SW480 (cell line): Measurements from ENCODE around the gene SLX4IP.

Experiments used
- DNase-seq: peaks from one replicate; pipeline ENCODE4 v3.0.0-alpha.2; 2016; ENCODE audit warnings: low spot score

The SLX4IP gene

GRCh38 chr20:10651227-10651990 is 216.3 kb downstream of the SLX4IP start:
- no peak for DNase-seq

GRCh38 chr20:10652185-10652584 is 217.1 kb downstream of the SLX4IP start:
- DNase-seq: no peak

GRCh38 chr20:10652660-10653261 is 217.7 kb downstream of the SLX4IP start:
- DNase-seq: no peak

DNA sequence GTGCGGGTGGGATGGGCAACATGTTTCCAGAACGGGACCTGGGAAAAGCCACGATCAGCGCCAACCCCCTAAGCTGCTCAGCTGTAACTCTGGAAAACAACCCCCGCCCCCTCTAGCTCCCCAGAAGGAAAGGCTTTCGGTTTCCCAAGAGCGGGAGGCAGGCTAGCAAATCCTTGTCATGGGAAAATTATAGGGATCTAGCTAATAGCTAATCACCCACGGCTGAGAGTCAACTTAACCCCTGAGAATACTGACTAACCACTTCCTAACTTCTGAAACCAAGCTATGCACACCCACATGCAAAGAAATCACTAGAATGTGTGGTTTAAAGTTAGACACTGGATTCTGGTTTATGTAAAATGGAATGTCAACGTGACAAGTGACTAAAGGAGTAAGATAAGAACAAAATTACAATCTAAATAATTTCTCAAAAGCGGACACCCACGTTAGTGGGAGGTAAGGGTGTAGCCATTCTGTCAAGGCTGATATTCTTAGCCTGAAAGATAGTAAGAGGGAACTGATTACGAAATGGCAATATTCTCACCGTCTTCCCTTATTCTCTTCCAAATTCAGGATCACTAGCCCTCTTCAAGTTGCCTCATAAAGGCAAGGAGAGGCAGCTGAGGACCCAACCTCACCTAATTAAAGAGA is 218.6 kb downstream of the SLX4IP start:
- DNase-seq: no peak

- no peak for DNase-seq
Observed at GRCh38 chr20:10654250-10654610, 219.1 kb downstream of the SLX4IP start.

GRCh38 chr20:10654630-10655029 is 219.5 kb downstream of the SLX4IP start:
- peak; percentile 14 for DNase-seq

DNA sequence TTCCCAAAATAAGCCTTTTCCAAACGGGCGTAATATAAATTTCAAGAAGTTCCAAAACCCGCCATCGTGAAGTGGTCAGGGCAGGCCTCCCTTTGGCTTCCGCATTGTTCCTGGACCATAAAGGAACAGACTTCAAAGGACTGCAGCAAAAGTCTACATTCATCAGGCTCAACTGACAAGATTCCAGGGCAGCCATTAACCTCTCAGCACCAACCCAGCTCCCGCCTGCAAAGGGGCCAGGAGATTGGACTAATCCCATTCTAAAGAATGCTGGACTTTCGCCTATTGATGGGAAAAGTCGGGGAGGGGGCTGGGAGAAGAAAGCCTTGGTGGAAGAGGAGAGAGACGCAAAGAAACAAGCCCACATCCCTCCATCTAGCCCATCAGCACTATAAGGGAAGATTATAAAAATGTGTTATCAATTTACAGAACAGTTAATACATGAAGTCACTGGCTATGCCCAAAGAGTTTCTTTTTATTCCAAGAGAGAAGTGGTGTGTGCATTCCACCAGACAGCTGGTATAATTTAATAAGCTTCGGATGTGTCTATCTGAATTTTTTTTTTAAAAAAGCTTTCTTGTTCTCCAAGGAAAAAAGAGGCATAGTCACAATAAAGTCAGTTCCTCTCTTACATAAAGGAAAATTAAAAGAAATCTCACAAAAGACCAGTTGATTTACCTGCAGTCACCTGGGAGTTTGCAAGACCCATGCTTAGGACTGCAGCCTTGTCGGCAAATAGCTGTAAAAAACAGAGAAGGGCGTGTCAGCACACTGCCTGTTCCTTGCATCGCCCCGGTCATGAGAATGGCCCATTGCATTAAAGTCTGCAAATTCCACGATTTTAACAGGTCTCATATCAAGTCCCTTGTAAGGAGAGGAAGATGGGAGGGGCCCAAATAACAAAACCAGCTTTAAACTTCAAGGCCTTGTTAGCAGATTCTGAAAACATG is 220.9 kb downstream of the SLX4IP start:
- DNase-seq: no peak

DNA sequence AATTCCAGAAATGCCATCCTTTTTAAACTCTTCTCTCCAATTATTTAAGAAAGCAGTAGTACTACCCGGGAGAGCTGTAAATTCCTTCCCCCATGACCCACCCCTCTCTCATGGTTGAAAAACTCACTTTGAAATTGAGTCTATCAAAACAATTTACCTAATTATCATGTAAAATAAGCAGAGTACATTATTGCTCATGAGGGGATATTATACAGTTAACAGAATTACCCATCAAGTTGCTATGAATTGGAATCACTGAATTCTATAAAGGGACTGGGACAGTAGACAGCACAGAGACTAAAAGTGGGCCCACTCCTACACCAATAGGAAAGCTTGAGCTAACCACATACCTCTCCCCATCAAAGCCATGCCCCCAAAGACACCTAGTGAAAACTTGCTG is 222.3 kb downstream of the SLX4IP start:
- no peak for DNase-seq

DNA sequence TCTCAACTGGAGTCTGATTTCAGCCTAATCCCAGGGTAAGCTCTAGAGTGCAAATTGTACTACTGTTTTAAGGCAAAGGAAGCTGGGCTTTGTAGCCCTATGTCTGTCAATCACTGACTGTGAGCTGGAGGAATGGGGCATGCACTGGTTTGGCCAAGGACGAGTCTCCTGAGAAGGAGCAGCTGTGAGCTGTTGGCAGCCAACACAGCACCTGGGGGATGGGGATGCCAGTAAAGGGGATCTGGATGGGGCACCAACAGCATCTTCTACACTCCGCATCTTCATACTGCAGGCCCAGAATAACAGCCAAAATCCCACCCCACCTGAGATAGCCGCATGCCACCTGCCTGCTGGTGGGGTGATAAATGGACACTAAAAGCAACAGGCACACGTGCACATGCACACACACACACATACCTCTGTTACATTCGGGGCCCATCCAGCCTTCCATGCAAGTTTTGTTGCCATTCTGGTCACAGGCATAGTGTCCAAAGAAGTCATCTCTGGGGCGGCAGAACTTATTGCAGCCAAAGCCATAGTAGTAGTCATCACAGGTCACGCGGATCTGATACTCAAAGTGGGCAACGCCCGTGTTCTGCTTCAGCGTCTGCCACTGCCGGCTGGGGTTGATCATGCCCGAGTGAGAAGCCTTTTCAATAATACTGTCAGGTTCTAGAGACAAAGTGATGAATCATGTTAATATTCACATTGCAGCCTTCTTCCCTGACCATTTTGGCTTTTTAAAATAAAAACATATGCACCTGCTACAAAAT is 223.1 kb downstream of the SLX4IP start:
- no peak for DNase-seq

DNA sequence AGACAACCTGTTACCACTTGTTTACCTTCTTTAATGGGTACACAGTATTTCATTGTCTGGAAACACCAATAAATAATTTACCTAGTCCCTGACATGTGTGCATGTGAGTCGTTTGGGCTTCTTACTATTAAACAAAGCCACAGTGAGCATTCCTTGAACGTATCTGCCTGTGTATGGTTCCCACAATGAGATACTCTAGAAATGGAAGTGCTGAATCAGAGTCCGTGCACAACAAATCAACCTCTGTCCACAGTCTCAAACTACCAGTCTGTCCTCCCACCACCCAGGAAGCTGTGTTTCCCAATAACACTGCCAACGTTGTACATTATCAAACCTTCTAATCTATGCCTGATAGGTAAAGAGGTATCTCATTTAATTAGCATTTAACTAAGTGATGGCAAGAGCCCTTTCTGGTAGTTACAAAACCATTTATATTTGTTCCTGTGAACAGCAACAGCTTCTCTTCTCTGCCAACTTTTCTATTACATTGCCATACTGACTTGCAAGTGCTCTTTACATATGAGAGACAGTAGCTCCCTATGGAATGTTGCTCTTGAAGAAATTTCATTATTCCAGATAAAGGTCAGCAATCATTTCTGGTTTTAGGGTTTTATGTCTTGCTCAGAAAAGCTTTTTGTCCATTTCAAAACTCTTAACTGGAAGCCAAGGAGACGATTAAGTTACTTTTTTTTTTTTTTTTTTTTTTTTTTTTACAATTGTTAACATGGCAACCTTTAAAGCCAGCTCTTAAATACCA is 223.9 kb downstream of the SLX4IP start:
- no peak for DNase-seq

GRCh38 chr20:10659651-10660601 is 224.8 kb downstream of the SLX4IP start:
- DNase-seq: no peak

- DNase-seq: no peak
Observed at GRCh38 chr20:10660661-10661060, 225.6 kb downstream of the SLX4IP start.

DNA sequence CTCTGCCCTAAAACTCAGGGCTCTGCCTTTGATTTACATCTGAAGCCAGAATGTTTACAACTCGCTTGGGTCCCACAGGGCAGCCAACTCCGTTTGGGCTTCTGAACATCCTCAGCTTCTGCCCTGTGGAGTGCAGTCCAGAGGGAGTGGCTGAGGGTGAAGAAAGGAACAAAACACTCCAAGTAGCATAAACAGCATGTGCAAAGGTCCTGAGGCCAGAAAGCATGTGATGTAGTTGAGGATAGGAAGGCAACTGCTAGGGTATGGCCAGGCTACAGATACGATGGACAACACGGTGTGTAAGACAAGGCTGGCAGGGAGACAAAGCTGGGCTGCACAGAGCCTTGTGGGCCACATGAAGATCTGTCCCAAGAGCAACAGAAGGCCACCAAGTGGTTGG is 226.2 kb downstream of the SLX4IP start:
- DNase-seq: no peak

GRCh38 chr20:10662151-10662550 is 227.0 kb downstream of the SLX4IP start:
- DNase-seq: no peak

- DNase-seq: no peak
Observed at GRCh38 chr20:10662661-10663458, 227.8 kb downstream of the SLX4IP start.

- DNase-seq: no peak
Observed at GRCh38 chr20:10663756-10664155, 228.7 kb downstream of the SLX4IP start.

- no peak for DNase-seq
Observed at GRCh38 chr20:10665027-10665561, 230.0 kb downstream of the SLX4IP start.

DNA sequence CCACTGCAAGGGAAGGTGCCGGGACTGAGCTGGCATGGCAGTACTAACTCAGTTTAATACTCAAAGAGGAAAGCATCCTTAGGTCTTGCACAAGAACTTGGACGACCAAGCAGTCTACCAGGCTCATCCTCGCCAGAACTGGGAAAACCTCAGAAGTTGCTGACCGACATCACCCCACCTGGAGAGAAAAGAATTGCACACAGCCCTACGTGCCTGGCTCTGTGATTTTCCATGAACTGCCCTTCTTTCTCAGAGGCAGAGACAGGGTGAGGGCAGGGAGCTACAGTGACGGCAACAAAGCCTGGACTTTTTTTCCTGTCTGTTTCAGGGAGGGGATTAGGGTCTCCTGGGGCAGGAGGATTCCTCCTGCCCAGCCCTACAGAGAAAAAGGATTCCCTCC is 230.7 kb downstream of the SLX4IP start:
- no peak for DNase-seq
